MM.1S (cell line): ENCODE data around the gene KCNG3.

Experiments
- EZH2 ChIP-seq: fragments of 300-600 bp; sonication (generic); optimal IDR thresholded peaks from 2 replicates; pipeline ENCODE3; 2017; ENCODE audit warnings: low read depth, mild to moderate bottlenecking, antibody characterized with exemption, low read length, mixed read lengths
- EZH2phosphoT487 ChIP-seq: fragments of 300-600 bp; sonication (generic); IDR thresholded peaks from 2 replicates; pipeline ENCODE4 v1.6.1; 2018; ENCODE audit warnings: antibody characterized with exemption, low read length
- TF ChIP-seq, protein P1 (sequence below): fragments of 300-600 bp; sonication (generic); IDR thresholded peaks from 2 replicates; pipeline ENCODE4 v1.5.1; 2016; ENCODE audit warnings: antibody characterized with exemption, low read length, mixed read lengths

- TF ChIP-seq, protein P1, sequence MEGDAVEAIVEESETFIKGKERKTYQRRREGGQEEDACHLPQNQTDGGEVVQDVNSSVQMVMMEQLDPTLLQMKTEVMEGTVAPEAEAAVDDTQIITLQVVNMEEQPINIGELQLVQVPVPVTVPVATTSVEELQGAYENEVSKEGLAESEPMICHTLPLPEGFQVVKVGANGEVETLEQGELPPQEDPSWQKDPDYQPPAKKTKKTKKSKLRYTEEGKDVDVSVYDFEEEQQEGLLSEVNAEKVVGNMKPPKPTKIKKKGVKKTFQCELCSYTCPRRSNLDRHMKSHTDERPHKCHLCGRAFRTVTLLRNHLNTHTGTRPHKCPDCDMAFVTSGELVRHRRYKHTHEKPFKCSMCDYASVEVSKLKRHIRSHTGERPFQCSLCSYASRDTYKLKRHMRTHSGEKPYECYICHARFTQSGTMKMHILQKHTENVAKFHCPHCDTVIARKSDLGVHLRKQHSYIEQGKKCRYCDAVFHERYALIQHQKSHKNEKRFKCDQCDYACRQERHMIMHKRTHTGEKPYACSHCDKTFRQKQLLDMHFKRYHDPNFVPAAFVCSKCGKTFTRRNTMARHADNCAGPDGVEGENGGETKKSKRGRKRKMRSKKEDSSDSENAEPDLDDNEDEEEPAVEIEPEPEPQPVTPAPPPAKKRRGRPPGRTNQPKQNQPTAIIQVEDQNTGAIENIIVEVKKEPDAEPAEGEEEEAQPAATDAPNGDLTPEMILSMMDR: no peak
- TF ChIP-seq EZH2phosphoT487: no peak
- TF ChIP-seq EZH2: no peak
These were observed 68.1 kb downstream of the KCNG3 start for GRCh38 chr2:42425697-42426096.
